Measurements from ENCODE around the gene PRKCA.

DNA sequence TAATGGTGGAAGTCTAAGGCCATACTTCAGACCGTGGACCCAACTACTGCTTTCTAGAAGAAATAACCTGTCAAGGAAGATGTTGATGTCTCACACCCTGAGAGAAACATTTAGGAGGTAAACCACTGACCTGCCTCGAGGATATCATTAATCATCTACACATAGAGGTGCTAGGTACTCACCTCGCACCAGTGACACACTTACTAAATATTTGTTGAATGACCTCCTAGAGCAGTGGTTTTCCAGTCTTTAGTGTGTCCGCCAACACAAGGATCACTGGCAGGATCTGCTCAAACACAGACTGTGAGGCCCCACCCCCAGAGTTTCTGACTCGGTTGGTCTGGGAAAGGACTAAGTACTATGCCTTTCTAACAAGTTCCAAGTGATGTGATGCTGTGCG is 335.1 kb downstream of the PRKCA start:
- TF ChIP-seq SPI1 (IDR thresholded peaks at IDR 0.05; ENCODE audit: borderline replicate concordance, low read depth) (no peak), POLR2AphosphoS5 (IDR thresholded peaks at IDR 0.05; ENCODE audit: low read depth) (no peak), GABPA (IDR thresholded peaks at IDR 0.05; ENCODE audit: low read depth) (no peak)
- TF ChIP-seq, protein P1, sequence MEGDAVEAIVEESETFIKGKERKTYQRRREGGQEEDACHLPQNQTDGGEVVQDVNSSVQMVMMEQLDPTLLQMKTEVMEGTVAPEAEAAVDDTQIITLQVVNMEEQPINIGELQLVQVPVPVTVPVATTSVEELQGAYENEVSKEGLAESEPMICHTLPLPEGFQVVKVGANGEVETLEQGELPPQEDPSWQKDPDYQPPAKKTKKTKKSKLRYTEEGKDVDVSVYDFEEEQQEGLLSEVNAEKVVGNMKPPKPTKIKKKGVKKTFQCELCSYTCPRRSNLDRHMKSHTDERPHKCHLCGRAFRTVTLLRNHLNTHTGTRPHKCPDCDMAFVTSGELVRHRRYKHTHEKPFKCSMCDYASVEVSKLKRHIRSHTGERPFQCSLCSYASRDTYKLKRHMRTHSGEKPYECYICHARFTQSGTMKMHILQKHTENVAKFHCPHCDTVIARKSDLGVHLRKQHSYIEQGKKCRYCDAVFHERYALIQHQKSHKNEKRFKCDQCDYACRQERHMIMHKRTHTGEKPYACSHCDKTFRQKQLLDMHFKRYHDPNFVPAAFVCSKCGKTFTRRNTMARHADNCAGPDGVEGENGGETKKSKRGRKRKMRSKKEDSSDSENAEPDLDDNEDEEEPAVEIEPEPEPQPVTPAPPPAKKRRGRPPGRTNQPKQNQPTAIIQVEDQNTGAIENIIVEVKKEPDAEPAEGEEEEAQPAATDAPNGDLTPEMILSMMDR (IDR thresholded peaks at IDR 0.05; ENCODE audit: insufficient read depth, low read length): no peak
- TF ChIP-seq, protein P2, sequence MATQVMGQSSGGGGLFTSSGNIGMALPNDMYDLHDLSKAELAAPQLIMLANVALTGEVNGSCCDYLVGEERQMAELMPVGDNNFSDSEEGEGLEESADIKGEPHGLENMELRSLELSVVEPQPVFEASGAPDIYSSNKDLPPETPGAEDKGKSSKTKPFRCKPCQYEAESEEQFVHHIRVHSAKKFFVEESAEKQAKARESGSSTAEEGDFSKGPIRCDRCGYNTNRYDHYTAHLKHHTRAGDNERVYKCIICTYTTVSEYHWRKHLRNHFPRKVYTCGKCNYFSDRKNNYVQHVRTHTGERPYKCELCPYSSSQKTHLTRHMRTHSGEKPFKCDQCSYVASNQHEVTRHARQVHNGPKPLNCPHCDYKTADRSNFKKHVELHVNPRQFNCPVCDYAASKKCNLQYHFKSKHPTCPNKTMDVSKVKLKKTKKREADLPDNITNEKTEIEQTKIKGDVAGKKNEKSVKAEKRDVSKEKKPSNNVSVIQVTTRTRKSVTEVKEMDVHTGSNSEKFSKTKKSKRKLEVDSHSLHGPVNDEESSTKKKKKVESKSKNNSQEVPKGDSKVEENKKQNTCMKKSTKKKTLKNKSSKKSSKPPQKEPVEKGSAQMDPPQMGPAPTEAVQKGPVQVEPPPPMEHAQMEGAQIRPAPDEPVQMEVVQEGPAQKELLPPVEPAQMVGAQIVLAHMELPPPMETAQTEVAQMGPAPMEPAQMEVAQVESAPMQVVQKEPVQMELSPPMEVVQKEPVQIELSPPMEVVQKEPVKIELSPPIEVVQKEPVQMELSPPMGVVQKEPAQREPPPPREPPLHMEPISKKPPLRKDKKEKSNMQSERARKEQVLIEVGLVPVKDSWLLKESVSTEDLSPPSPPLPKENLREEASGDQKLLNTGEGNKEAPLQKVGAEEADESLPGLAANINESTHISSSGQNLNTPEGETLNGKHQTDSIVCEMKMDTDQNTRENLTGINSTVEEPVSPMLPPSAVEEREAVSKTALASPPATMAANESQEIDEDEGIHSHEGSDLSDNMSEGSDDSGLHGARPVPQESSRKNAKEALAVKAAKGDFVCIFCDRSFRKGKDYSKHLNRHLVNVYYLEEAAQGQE (IDR thresholded peaks at IDR 0.05; ENCODE audit: insufficient replicate concordance, low read depth): no peak

Measured in HL-60 (cell line).